Glutamatergic neuron (in vitro differentiated cells): Measurements from ENCODE around the gene AKAP8L. TPM values are rescaled to one million over a fixed set of nuclear protein-coding genes. Genes with fewer than 3 reads are reported as not detected.
A peak's percentile ranks its signal among the peaks of the same experiment; 100 is the strongest.

Experiments
- DNase-seq: peaks from one replicate; pipeline ENCODE4 v3.0.0; 2022
- H3K27ac Mint-ChIP-seq: one replicate; pipeline ENCODE4 v1.8.0; 2020; ENCODE audit warnings: mild to moderate bottlenecking, mixed read lengths, inconsistent platforms; ENCODE audit not compliant: unreplicated experiment
- H3K27me3 Mint-ChIP-seq: one replicate; pipeline ENCODE4 v1.8.0; 2020; ENCODE audit warnings: mild to moderate bottlenecking, moderate library complexity, mixed read lengths, inconsistent platforms; ENCODE audit not compliant: unreplicated experiment
- H3K36me3 Mint-ChIP-seq: one replicate; pipeline ENCODE4 v1.8.0; 2020; ENCODE audit warnings: mild to moderate bottlenecking, mixed read lengths, inconsistent platforms; ENCODE audit not compliant: unreplicated experiment
- H3K4me1 Mint-ChIP-seq: one replicate; pipeline ENCODE4 v1.8.0; 2020; ENCODE audit warnings: mild to moderate bottlenecking, low read depth, mixed read lengths, inconsistent platforms; ENCODE audit not compliant: unreplicated experiment
- H3K4me3 Mint-ChIP-seq: one replicate; pipeline ENCODE4 v1.8.0; 2020; ENCODE audit warnings: mild to moderate bottlenecking, mixed read lengths, inconsistent platforms; ENCODE audit not compliant: unreplicated experiment
- H3K9me3 Mint-ChIP-seq: one replicate; pipeline ENCODE4 v1.8.0; 2020; ENCODE audit warnings: mild to moderate bottlenecking, moderate library complexity, mixed read lengths, inconsistent platforms; ENCODE audit not compliant: unreplicated experiment
- total RNA-seq: library from RNA; stranded (reverse); fragmentation: NEBNext Ultra II Directional; extraction: Animal tissue kit (Norgen Biotek cat#: 25700); gene quantifications from one replicate; pipeline ENCODE4 v1.2.1, GENCODE V29; 2021; ENCODE audit not compliant: unreplicated experiment
- TF ChIP-seq, protein P1 (sequence below): fragments of 200-600 bp; sonication (generic); IDR thresholded peaks from one replicate; pipeline ENCODE4 v1.5.0; 2021; ENCODE audit not compliant: partially characterized antibody, unreplicated experiment

AKAP8L gene
- total RNA-seq, 1 donor from 2014 or later: 354 TPM

DNA sequence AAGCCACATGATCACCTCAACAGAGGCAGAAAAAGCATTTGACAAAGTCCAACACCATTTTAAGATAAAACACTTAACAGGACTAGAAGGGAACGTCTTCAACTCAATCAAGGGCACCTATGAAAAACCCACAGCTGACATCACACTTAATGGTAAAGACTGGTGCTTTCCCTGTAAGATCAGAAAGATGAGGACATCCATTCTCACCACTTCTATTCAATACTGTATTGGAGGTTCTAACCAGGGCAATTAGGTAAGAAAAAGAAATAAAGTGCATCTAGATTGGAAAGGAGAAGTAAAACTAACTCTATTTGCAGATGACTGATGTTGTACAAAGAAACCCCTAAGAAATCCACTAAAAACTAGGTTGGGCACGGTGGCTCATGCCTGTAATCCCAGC, 28.0 kb downstream of the AKAP8L start:
- TF ChIP-seq, protein P1, sequence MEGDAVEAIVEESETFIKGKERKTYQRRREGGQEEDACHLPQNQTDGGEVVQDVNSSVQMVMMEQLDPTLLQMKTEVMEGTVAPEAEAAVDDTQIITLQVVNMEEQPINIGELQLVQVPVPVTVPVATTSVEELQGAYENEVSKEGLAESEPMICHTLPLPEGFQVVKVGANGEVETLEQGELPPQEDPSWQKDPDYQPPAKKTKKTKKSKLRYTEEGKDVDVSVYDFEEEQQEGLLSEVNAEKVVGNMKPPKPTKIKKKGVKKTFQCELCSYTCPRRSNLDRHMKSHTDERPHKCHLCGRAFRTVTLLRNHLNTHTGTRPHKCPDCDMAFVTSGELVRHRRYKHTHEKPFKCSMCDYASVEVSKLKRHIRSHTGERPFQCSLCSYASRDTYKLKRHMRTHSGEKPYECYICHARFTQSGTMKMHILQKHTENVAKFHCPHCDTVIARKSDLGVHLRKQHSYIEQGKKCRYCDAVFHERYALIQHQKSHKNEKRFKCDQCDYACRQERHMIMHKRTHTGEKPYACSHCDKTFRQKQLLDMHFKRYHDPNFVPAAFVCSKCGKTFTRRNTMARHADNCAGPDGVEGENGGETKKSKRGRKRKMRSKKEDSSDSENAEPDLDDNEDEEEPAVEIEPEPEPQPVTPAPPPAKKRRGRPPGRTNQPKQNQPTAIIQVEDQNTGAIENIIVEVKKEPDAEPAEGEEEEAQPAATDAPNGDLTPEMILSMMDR: no peak
- no peak overlapping the region for H3K27ac Mint-ChIP-seq
- no peaks in the 10 kb centered on the region for H3K4me1 Mint-ChIP-seq
- no peaks in the 10 kb centered on the region for H3K9me3 Mint-ChIP-seq
- DNase-seq: no peak
- H3K27me3 Mint-ChIP-seq: peaks cover 4% of the 10 kb centered on the region
- no peak overlapping the region for H3K4me3 Mint-ChIP-seq
- peaks cover under 1% of the 10 kb centered on the region for H3K36me3 Mint-ChIP-seq

DNA sequence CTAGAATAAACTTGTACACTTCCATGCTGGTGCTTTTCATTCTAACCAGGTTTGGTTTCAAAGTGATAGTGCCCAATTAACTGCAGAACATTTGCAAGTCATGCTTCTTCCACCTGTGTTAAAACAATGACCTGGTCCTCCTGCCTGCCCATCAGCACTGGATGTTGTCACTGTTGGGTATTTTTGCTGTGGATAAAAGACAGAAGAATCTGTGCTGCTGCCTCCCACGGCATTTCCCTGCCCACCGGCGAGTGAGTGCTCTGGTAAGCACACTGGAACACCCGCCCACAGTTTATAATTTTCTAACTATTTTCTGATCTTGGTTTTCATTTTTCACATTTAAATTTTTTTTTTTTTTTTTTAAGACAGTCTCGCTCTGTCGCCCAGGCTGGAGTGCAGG, 36.9 kb downstream of the AKAP8L start:
- H3K27ac Mint-ChIP-seq: peak overlapping the region; percentile 54
- no peaks in the 10 kb centered on the region for H3K36me3 Mint-ChIP-seq
- peak overlapping the region; percentile 72 for H3K4me3 Mint-ChIP-seq
- peaks cover 21% of the 10 kb centered on the region for H3K4me1 Mint-ChIP-seq
- peaks cover 14% of the 10 kb centered on the region for H3K9me3 Mint-ChIP-seq
- H3K27me3 Mint-ChIP-seq: peaks cover 20% of the 10 kb centered on the region
- no peak for DNase-seq
- TF ChIP-seq, protein P1: no peak

DNA sequence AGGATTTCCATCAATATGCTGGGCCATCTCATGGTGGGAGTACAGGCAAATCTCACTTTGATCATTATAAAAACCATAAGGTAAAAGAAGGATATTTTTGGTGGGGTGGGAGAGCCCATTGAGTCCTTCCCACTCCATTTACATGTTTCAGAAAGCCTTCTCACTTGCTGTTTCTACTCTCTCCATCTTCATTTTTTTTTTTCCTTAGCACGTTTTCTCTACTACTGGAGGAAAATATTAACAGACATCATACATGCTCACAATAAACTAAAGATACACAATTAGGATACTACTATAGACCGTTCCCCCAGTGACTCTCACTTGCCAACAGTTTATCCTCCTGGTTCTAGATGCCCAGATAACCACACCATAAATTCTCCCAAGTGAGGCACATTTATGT, 37.4 kb downstream of the AKAP8L start:
- H3K4me1 Mint-ChIP-seq: peaks cover 24% of the 10 kb centered on the region
- no peak for DNase-seq
- H3K36me3 Mint-ChIP-seq: no peaks in the 10 kb centered on the region
- H3K4me3 Mint-ChIP-seq: peak overlapping the region; percentile 72
- peak overlapping the region; percentile 54 for H3K27ac Mint-ChIP-seq
- H3K9me3 Mint-ChIP-seq: peaks cover 14% of the 10 kb centered on the region
- peaks cover 20% of the 10 kb centered on the region for H3K27me3 Mint-ChIP-seq
- TF ChIP-seq, protein P1: no peak

DNA sequence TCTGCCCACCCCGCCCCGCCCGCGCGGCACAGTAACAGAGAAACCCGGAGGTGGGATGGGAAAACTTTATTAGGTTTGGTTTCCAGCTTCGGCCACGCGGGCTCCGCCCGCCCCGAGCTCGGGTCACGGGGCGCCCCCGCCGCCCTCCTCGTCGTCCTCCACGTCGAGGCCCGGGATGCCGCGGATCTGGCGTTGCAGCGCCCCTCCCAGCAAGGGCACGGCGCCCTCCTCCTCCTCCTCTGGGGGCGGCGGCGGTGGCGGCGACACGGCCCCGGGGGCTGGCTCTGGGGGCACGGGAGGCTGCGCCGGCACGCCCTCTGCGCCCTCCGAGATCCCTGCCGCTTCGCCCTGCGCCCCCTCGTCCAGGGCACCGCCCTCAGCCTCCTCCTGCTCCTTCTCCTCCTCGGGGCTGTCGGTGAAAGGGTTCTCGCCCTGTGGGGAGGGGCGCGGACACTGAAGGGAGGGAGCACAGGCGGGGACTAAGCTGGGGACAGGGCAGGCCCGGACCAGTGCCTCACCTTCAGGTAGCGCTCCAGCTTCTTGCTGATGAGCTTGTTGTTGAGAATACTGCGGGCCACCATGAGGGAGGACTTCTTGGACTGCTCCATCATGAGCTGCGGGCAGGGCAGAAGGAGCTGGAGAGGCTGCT, 38.7 kb downstream of the AKAP8L start:
- peaks cover 16% of the 10 kb centered on the region for H3K9me3 Mint-ChIP-seq
- H3K4me3 Mint-ChIP-seq: peak overlapping the region; percentile 96
- peaks cover 24% of the 10 kb centered on the region for H3K4me1 Mint-ChIP-seq
- H3K27me3 Mint-ChIP-seq: peaks cover 22% of the 10 kb centered on the region
- H3K27ac Mint-ChIP-seq: peak overlapping the region; percentile 80
- peak; percentile 66 for DNase-seq
- no peaks in the 10 kb centered on the region for H3K36me3 Mint-ChIP-seq
- TF ChIP-seq, protein P1: no peak
